Glutamatergic neuron (in vitro differentiated cells): ENCODE measurements around the gene CDT1. TPM values are rescaled to one million over a fixed set of nuclear protein-coding genes. Genes with fewer than 3 reads are reported as not detected.
A peak's percentile ranks its signal among the peaks of the same experiment; 100 is the strongest.
"Not testable (repeated sequence)": the region's sequence is repeated elsewhere in the genome, so short reads cannot be mapped to it uniquely, and the experiment has no call there.

ENCODE experiments used
- DNase-seq: peaks from one replicate; pipeline ENCODE4 v3.0.0; 2022
- H3K27ac Mint-ChIP-seq: one replicate; pipeline ENCODE4 v1.8.0; 2020; ENCODE audit warnings: mild to moderate bottlenecking, mixed read lengths, inconsistent platforms; ENCODE audit not compliant: unreplicated experiment
- H3K27me3 Mint-ChIP-seq: one replicate; pipeline ENCODE4 v1.8.0; 2020; ENCODE audit warnings: mild to moderate bottlenecking, moderate library complexity, mixed read lengths, inconsistent platforms; ENCODE audit not compliant: unreplicated experiment
- H3K36me3 Mint-ChIP-seq: one replicate; pipeline ENCODE4 v1.8.0; 2020; ENCODE audit warnings: mild to moderate bottlenecking, mixed read lengths, inconsistent platforms; ENCODE audit not compliant: unreplicated experiment
- H3K4me1 Mint-ChIP-seq: one replicate; pipeline ENCODE4 v1.8.0; 2020; ENCODE audit warnings: mild to moderate bottlenecking, low read depth, mixed read lengths, inconsistent platforms; ENCODE audit not compliant: unreplicated experiment
- H3K4me3 Mint-ChIP-seq: one replicate; pipeline ENCODE4 v1.8.0; 2020; ENCODE audit warnings: mild to moderate bottlenecking, mixed read lengths, inconsistent platforms; ENCODE audit not compliant: unreplicated experiment
- H3K9me3 Mint-ChIP-seq: one replicate; pipeline ENCODE4 v1.8.0; 2020; ENCODE audit warnings: mild to moderate bottlenecking, moderate library complexity, mixed read lengths, inconsistent platforms; ENCODE audit not compliant: unreplicated experiment
- CTCF ChIP-seq: fragments of 200-600 bp; sonication (generic); IDR thresholded peaks from one replicate; pipeline ENCODE4 v1.5.0; 2021; ENCODE audit not compliant: partially characterized antibody, unreplicated experiment
- total RNA-seq: library from RNA; stranded (reverse); fragmentation: NEBNext Ultra II Directional; extraction: Animal tissue kit (Norgen Biotek cat#: 25700); gene quantifications from one replicate; pipeline ENCODE4 v1.2.1, GENCODE V29; 2021; ENCODE audit not compliant: unreplicated experiment

The CDT1 gene
- total RNA-seq, 1 donor from 2014 or later, result 5.6 TPM

GRCh38 chr16:88768071-88768783 lies 35.4 kb upstream of the CDT1 start:
- DNase-seq, result peak; percentile 72

GRCh38 chr16:88769617-88770460 lies 33.8 kb upstream of the CDT1 start:
- no peaks in the 10 kb centered on the region for H3K36me3 Mint-ChIP-seq
- H3K27ac Mint-ChIP-seq, result no peak overlapping the region
- peaks cover 3% of the 10 kb centered on the region for H3K9me3 Mint-ChIP-seq
- H3K4me3 Mint-ChIP-seq, result peak overlapping the region; percentile 42
- peaks cover 11% of the 10 kb centered on the region for H3K27me3 Mint-ChIP-seq
- H3K4me1 Mint-ChIP-seq, result peaks cover 21% of the 10 kb centered on the region
- peak; percentile 63 for DNase-seq
- TF ChIP-seq CTCF, result no peak

More at GRCh38 chr16:88768071-88768783, 35.4 kb upstream of the CDT1 start:
- Mint-ChIP-seq H3K4me1 (peaks cover 21% of the 10 kb centered on the region), H3K27ac (no peak overlapping the region), H3K36me3 (no peaks in the 10 kb centered on the region), H3K27me3 (peaks cover 6% of the 10 kb centered on the region), H3K4me3 (peak overlapping the region; percentile 38), H3K9me3 (peaks cover 1% of the 10 kb centered on the region)
- no peak for TF ChIP-seq CTCF

- Mint-ChIP-seq H3K27ac (no peak overlapping the region), H3K27me3 (peaks cover 11% of the 10 kb centered on the region), H3K9me3 (peaks cover 3% of the 10 kb centered on the region), H3K36me3 (no peaks in the 10 kb centered on the region), H3K4me1 (peaks cover 21% of the 10 kb centered on the region), H3K4me3 (peak overlapping the region; percentile 42)
- DNase-seq, result no peak
- TF ChIP-seq CTCF, result no peak
Observed at GRCh38 chr16:88770461-88771293, 32.9 kb upstream of the CDT1 start.

GRCh38 chr16:88771294-88771772 lies 32.3 kb upstream of the CDT1 start:
- peaks cover 3% of the 10 kb centered on the region for H3K9me3 Mint-ChIP-seq
- TF ChIP-seq CTCF, result no peak
- H3K4me1 Mint-ChIP-seq, result peaks cover 21% of the 10 kb centered on the region
- no peaks in the 10 kb centered on the region for H3K36me3 Mint-ChIP-seq
- H3K27ac Mint-ChIP-seq, result no peak overlapping the region
- H3K4me3 Mint-ChIP-seq, result no peak overlapping the region
- DNase-seq, result no peak
- H3K27me3 Mint-ChIP-seq, result peaks cover 11% of the 10 kb centered on the region

- H3K4me1 Mint-ChIP-seq, result peaks cover 21% of the 10 kb centered on the region
- H3K27me3 Mint-ChIP-seq, result peaks cover 11% of the 10 kb centered on the region
- not testable (repeated sequence) for H3K9me3 Mint-ChIP-seq, H3K27ac Mint-ChIP-seq, H3K36me3 Mint-ChIP-seq, DNase-seq, H3K4me3 Mint-ChIP-seq
Observed at GRCh38 chr16:88771781-88772180, 31.8 kb upstream of the CDT1 start.
